Activated effector memory CD4-positive, alpha-beta T cell treated with anti-CD3 and anti-CD28 coated beads, Interleukin-2, amount 50 U/mL, for 16 hours (primary cell): Measurements from ENCODE around the gene SASH3.

Experiments used
- DNase-seq: peaks from one replicate; pipeline ENCODE4 v3.0.0-alpha.2; 2020

Gene SASH3

DNA sequence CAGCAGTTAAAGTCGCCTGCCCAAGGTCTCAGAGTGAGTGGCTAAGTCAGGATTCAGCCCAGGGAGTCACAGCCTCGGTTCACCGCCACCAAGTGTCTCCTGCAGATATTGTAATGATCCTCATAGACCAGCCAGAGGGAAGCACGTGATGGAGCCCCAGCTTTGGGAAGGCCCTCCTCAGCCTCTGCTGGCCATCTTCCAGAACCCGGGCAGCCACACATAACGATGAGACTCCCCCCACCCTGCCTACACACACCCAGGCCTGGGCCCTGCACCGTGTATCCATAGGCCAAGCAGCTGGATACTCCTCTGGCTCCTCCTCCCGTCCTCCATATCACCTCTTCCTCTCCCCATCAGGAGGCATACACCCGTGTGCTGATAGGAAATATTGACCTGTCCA, 19.6 kb upstream of the SASH3 start:
- peak; percentile 58 for DNase-seq

DNA sequence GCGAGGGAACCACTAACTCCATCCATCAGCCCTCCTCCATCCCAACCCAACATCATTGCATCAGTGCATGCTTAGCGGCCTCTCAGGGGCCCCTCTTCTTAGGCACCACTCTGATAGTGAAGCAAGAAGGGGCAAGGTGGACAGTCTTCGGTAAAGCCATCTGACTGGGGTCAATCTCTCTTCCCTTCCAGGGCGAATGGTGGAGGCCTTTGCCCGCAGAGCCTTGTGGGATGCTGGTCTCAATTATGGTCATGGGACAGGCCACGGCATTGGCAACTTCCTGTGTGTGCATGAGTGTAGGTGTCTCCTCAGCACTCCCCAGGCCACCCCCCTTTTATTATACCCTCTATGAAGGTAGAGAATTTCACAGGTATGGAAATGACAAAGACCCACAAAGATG, 18.8 kb upstream of the SASH3 start:
- DNase-seq = peak; percentile 36

DNA sequence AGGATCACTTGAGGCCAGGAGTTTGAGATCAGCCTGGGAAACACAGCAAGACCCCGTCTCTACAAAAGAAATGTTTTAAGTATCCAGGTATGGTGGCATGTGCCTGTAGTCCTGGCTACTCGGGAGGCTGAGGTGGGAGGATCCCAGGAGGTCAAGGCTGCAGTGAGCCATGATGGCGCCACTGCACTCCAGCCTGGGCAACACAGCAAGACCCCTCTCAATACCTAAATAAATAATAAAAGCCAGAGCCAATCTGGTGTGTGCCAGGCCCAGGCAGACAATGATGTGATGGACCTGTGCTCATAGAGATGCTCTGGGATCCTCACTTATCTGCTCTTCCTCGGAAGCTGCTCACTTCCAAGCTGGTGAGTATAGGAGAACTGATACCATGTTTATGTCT, 18.2 kb upstream of the SASH3 start:
- peak; percentile 27 for DNase-seq

DNA sequence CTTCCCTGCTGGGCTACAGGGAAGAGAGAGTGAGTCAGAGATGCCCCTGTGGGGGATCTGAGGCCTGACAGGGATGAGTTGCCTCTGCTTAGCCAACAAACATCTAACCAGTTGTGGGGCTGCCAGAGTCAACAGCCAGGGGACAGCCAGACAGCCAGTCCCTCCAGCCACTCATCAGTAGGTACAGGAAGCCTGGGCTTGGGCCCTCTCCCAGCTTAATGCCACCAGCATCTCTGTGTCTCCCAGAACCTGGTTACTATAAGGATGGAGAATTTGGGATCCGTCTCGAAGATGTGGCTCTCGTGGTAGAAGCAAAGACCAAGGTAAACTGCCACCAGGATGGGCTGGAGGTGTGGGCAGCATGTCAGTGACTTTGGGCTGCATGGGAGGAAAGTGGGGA, 17.3 kb upstream of the SASH3 start:
- no peak for DNase-seq

DNA sequence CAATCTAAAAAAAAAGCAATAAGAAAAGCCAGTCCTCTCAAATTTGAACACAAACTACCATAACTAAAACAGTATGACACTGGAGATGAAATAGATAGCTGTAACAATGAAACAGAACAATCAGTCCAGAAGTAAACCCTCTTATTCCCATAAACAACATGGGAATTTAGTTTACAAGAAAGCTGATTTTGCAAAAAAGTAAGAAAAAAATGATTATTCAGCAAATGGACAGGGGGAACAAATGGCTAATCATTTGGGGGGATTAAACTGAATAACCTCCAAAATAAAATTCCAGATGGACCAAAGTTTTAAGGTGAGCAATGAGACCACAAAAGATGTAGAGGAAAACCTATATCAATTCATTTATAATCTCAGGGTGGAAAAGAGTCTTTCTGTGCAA, 16.1 kb upstream of the SASH3 start:
- DNase-seq = no peak

DNA sequence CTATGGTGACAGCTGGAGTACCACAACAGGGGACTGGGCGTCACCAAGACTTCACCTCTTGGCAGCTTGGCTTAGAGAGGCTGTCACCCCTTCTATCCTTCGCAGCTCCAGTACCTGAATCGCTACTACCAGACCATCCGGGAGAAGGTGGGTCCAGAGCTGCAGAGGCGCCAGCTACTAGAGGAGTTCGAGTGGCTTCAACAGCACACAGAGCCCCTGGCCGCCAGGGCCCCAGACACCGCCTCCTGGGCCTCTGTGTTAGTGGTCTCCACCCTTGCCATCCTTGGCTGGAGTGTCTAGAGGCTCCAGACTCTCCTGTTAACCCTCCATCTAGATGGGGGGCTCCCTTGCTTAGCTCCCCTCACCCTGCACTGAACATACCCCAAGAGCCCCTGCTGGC, 11.6 kb upstream of the SASH3 start:
- no peak for DNase-seq

DNA sequence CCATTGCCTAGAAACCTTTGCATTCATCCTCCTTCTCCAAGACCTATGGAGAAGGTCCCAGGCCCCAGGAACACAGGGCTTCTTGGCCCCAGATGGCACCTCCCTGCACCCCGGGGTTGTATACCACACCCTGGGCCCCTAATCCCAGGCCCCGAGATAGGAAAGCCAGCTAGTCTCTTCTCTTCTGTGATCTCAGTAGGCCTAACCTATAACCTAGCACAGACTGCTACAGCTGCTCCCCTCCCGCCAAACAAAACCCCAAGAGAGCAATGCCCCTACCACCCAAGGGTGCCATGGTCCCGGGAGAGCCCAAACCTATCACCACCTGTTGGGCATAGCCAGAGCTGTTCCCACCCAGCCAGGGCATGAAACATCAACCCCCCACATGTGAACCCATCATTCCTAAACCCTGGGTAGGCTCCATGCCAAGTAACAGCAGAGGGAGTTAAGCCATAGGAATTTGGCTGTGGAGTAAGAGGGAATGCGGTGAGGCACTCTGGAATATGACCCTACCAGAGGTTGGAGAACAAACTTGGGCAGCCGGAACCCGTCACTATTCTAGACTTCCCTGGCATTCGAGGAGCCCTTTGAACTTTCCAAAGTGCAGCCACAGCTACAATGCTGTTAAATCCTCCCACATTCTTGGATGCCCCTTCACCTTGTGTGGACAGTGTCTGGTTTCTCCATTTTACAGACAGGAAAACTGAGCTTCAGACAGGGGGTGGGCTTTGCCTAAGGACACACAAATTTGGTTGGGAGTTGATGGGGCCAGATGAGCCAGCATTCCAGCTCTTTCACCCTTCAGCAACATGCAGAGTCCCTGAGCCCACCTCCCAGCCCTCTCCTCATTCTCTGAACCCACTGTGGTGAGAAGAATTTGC, 10.9 kb upstream of the SASH3 start:
- DNase-seq = no peak

DNA sequence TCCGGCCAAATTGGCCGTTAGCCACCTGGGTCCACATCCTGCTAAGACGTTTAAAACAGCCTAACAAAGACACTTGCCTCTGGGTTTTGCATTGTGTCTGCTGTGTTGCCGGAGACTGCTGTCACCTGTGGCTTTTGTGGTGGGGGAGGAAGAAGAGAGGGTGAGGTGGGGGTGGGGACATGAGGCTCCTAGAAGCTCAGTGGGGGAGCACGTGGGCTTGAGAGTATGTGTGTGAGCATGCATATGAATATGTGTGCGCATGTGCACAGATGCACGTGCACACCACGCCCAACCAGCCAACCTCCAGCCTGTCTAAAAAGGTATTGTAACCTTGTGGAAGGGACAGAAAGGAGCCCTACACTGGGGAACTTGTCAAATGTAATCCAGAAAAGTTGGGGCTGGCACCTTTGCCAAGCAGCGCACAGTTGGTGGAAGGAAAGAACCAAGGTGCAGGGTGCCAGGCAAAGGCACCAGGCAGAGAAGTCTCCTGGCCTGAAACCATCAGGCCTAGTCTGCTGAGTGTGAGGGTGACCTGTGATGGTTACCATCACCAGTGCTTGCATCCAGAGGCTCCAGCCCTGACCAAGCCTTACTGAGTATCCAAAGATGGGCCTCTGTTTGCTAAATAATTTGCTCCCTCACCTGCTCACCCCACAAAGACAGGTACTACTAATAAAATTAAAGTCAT, 10.1 kb upstream of the SASH3 start:
- peak; percentile 84 for DNase-seq

DNA sequence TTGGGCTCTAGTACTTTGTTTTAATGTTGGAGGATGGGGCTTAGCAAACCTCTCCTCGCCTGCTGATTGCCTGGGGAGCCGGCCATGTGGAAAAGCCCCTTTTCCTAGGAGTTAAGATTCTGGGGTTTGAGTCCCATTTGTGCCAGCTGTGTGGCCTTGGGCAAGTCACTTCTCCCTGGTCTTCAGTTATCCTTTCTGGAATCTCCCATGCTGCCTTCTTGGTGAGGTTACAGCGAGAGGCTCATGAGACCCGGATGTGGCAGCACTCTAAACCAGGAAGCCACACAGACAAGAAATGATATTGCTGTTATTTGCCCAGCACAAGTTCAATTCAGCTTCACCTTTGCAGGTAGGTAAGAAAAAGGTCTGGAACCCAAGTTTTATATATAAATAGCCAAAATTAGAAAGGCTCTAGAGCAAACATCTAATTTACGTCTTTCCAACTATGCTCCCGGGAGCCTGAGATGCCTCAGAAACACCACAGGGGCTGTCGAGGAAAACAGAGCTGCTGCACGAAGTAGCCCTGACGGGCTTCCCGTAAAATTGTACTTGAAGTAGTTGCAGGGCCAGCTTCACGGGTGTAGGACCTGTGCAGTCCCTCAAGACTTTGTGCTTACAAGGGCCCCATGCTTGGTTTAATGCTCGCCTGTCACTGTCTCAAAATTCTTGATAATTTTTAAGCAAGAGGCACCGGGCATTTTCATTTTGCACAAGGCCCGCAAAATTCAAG, 8.3 kb upstream of the SASH3 start:
- DNase-seq = peak; percentile 69

DNA sequence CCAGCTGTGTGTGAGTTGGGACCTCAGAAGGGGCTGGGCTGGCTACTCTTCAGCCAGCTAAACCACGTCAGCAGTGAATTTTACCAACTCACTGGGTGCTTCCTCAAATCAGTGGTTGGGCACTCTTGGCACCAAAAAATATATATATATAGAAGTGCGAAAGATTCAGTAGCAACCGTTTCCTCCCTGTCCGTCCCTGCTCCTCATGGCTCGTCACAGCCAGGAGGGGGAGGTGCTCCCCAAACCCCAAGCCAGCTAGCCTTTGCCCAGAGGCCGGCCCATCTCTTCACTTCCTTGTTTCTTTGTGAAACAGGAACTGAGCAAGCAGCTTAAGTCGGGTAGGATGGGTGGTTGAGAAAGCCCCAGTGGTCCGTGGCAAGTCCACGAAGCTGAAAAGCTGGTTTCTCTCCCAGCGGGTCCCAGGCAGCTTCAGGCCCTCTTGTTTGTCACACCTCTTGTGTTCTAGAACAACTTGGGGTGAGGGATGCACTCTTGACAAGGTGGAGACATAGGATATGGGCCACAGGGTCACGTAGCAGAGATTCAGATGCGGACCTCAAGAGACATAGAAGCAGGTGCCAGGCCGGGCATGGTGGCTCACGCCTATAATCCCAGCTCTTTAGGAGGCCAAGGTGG, 6.8 kb upstream of the SASH3 start:
- peak; percentile 67 for DNase-seq

DNA sequence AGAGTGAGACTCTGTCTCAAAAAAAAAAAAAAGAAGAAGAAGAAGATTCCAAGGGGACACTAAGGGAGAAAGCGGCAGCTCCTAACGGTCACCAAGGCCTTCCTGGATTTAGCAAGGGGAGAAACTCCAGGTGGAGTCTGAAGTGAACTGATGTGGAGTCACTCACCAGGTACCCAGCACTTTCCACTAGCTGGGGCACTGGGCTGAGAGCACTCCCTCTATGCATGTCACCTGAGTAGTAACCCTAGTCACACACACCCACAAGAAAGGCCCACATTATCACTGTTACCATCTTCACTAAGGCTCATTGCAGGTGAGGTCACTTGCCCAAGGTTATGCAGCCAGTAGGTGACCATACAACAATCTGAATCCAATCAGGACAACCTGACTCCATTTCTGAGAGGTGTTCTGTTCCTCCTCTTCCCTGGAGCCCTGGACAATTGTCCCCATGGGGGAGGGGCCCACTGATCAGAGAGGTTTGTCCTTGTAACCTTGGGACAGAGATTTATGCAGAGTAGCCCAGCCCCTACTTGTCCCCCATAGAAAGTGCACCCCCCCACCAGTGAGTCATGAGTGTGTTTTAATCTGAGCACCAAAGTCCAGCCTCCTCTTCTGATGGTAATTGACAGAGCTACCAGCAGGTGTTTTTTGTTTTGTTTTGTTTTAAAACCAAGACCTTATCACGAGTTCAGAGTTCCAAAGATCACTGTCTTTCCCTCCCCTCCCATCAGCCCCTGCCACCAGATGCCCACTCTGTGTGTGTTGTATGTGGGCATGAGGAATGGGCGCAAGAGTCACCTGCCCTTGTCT, 5.9 kb upstream of the SASH3 start:
- DNase-seq = no peak

DNA sequence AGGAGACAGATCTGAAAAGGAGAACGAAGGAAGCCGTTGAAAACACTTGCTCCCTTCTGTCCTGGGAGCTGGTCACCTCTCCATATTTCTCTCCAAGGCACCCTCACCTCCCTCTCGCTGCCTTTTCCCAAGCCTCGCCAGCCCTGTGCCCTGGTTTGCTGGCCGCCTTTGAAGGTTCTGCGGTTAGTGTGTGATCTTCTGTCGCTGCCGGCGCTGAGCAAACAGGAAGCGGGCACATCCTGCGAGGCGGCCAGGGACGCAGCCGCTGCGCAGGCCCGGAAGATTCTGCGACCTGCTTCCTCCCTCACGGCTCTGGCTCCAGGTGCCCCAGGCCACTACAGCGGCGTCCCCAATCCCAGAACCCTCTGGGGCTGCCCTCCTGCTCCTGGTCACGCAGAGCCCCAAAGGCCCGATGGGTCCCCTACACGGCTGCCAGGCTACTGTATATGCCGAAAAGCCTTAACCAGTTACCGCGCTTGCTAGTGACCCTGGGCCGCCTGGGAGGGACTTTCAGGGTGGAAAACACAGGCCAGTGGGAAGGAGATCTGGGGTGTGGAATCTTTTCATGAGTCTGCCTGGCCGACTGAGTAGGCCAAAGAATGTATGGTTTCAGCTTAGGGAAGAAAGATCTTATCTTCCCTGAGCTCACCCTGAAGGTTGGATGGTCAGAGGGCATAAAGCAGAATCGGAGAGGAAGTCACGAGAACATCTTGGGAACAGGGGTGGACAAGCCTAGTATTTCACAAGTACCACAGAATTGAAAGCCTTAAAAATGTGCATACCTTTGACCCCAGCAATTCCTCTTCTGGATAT, 2.3 kb upstream of the SASH3 start:
- DNase-seq = peak; percentile 89

DNA sequence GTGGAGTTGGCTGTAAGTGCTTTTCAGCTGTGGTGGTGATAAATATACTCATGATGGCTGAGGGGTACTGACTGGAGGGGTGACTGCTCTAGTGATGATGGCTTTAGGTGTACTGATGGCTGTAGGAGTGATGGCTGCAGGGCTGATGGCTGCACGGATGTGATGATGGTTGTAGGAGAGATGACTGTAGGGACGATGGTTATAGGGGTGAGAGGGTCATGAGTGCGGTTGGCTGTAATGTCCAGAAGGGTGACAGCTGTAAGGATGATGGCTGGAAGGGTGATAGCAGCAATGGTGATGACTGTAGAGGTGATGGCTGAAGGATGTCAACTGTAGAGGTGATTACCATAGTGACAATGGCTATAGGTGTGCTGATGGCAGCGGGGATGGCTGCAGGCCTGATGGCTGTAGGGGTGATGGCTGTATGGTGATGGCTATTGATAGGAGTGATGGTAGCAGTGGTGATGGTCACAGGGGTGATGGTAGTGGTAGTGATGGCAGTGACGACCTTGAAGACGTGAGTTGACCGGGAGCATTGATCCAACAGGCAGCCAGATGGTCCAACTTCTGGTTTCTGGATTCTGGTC, 570 bp upstream of the SASH3 start:
- no peak for DNase-seq

DNA sequence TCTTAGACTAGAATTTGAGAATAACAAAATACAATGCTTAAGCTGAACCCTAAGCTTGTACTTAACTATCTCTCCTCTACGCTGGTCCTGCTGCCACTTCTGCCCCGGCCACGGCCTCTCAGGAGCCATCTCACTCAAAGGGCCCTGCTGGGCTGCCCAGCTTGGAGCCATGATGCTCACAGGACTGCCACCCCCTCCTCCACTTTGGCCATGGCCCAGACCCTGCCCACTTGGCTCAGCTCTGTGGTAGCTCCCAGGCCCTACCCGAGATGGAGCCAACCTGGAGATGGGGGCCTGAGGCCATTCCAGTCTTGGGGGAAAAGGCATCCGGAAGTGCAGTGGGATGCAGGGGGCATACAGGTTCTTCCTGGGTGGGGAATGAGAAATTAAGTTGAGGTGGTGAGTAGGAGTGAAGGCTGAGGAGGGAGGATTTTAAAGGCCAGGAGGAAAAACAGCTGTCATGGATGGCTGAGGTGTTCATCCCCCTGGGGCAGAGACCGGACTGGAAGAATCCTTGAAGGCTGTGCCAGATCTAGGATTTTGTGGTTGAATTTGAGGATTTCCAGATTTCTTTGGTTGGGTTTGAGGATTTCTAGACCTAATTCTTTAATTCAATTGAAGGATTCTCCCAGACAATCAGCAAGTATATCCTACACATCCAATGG, 824 bp downstream of the SASH3 start:
- no peak for DNase-seq

DNA sequence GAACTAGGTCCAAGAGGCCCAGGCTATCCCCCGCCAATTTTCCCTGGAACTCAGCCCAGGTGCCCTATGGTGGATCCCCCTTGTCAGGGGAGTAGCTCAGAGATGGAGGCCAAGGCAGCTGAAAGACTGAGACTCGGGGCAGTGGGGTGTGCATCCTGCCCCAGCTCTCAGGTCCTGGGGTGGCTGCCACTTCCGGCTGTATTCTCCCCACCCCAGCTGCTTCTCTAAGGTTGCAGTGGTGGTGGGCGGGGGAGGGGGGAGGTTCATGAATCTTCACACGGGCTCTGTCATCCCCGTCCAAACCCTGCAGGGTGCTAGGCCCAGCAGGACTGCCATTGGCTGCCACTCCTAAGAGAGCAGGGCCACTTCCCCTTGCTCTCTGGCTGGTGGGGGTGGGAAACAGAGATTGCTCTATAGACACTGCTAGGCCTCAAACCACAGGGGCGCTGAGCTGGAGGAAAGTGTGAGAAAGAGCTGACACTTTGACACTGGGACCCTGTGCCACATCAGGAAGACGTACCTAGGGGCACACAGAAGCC, 1.5 kb downstream of the SASH3 start:
- peak; percentile 90 for DNase-seq

DNA sequence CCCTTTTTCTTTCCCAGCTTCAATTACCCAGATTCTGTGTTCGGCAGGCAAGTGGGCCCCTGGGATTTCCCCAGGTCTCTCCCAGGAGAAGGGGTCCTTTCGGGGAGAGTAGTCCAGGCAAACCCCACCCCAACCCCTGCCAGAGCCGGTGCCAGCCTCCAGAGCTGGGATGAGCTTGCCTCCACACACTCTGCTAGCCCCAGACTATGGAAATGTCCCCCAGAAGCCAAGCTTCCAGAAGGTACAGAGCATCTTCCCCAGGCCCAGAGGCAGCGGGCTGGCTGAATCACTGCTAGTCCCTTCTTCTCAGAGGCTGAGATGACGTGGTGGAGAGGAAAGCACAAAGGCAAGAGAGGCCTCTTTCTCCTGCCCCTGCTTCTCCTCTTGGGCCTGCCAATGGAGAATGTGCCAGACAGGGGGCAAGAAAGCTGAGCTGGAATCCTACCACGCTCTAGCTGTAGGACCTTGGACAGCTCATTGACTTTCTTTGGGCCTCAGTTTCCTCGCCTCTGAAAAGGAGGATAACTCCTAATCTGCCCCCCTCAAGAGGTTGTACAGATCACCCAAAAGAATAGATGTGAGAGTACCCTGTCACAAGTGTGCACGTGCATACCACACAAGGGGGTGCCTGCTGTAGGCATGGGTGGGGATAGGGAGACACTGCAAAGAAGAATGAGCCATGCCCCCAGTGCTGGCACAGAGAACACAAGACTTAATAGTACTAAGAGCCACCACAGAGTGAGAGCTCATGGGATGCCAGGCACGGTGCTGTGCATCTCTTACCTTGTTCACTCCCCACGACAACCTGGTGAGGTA, 2.1 kb downstream of the SASH3 start:
- DNase-seq = peak; percentile 75

DNA sequence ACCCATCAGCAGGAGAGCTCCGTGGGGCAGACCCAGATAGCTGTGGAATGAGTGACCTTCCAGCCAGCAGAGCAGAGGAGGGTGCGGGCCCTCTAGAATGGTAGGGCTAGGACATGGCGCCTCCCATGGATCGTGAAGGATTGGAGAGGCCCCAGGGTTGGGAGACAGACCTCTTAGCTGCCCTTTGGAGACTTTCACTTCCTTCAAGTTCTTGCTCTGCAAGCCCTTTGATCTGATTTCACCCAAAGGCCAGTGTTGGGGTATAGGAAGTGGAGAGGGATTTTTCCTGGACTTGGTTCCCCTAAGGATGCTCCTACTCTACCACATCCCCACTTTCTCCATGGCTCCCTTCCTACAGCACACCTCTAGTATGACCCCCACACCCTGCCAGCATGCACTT, 3.0 kb downstream of the SASH3 start:
- no peak for DNase-seq

DNA sequence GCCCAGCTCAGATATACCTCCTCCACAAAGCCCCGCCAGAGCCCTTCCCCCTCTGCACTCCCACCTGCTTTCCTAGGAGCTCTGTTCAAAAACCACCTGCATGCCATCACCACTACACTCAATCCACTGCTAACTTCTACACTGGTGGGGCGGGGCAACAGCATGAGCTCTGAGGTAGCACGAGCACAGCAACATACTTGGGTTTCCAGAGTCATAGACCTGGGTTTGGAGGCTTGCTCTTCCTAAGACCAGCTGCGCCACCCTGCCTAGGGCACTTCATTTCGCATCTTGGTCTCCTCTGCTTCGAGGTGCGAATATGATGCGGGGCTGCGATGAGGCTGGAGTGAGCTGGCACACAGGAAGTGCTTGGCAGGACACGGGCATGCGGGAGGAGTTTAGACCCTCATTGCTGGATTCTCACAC, 3.6 kb downstream of the SASH3 start:
- peak; percentile 69 for DNase-seq

DNA sequence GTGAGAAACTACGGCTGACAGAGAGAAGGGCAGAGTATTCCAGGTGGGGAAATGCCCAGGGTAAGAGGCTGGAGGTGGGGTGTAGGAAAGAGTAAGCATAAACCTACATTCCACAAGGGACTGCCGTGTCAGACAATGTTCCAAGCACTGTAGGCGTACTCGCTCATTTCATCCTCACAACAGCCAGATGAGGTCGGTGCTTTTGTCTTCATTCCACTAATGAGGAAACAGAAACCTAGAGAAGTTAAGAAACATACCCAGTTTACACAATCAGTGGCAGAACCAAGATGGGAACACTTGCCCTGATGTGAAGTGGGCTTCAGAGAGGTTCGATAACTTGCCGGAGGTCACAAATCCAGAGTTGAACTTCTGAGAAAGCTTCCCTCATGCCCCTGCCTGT, 4.6 kb downstream of the SASH3 start:
- no peak for DNase-seq
